ENCODE measurements around the gene TCF7L1.

TCF7L1 gene

DNA sequence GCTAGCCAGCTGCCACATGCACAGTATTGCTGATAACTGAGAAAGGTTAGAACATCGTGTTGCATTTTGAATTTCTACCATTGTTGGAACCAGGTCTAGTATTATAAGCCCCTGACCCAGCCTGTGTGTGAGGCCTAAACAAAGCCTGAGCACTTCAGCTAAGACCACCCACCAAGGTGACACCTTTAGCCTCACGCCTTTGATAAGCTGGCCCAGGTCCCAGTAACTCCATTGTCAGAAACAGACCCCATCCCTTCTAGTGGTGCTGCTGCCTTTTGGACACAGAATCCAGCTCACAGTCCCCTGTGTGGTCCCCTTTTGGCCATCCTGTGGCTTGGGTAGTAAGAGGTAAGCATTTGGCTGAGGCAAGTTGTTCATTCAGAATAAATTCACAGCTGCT, 223.0 kb downstream of the TCF7L1 start:
- DNase-seq (ENCODE audit: low read depth) = no peak

DNA sequence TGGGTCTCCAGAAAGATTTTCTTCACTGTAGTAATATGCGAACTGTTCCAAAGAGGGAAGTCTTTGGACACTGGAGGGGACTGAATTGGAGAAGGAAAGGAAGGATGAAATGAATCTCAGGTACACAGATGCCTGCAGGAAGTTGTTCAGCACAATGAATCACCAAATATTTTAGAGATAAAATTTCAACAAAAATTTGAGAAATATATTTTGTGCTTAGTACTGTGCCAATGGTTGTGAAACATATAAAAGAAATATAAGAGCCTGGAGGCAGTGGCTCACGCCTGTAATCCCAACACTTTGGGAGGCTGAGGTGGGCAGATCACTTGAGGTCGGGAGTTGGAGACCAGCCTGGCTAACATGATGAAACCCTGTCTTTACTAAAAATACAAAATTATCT, 224.5 kb downstream of the TCF7L1 start:
- no peak for DNase-seq (ENCODE audit: low read depth)

Data from fibroblast of the conjunctiva (primary cell).